K562 (cell line): ENCODE data around the gene PITRM1.

ENCODE experiments used
- CEBPG ChIP-seq, 3 experiments: fragments of 200-800 bp in 1 of 3; sonication (Bioruptor generic) in 1 of 3; sonication (generic) in 1 of 3; formaldehyde crosslinking in 1 of 3; IDR thresholded peaks in 2 of 3; conservative IDR thresholded peaks in 1 of 3; 2 replicates each; pipeline versions ENCODE4 v1.6.1 to v1.8.0; 2016 to 2022; ENCODE audit warnings: missing compliant biosample characterization in 2 of 3, missing genetic modification characterization in 2 of 3, mild to moderate bottlenecking in 1 of 3, missing genetic modification reagents in 1 of 3
- CTCF ChIP-seq, 3 experiments: IDR thresholded peaks in 2 of 3; conservative IDR thresholded peaks in 1 of 3; 2 replicates each; pipeline ENCODE4 v1.5.1; 2011 to 2012; ENCODE audit warnings: low read length in 3 of 3, mild to moderate bottlenecking in 3 of 3, control low read depth in 2 of 3, improper control_type of control experiment in 1 of 3, inconsistent platforms in 1 of 3, low read depth in 1 of 3, mixed read lengths in 1 of 3, moderate library complexity in 1 of 3; ENCODE audit not compliant: insufficient read depth in 2 of 3
- E2F1 ChIP-seq: sonication (generic); formaldehyde crosslinking; IDR thresholded peaks from 2 replicates; pipeline ENCODE4 v1.8.1; 2023; ENCODE audit warnings: mild to moderate bottlenecking, missing genetic modification reagents, moderate library complexity
- EP300 ChIP-seq: IDR thresholded peaks from 2 replicates; pipeline ENCODE4 v1.6.1; 2012; ENCODE audit warnings: low read length, improper control_type of control experiment
- MLX ChIP-seq, 2 experiments: fragments of 450-650 bp in 1 of 2; sonication (generic) in 1 of 2; formaldehyde crosslinking; conservative IDR thresholded peaks; 2 replicates each; pipeline versions ENCODE4 v1.4.0 to v1.8.1; 2020 to 2022; ENCODE audit warnings: mild to moderate bottlenecking in 1 of 2, missing genetic modification reagents in 1 of 2
- RAD51 ChIP-seq: fragments of 450-650 bp; IDR thresholded peaks from 2 replicates; pipeline ENCODE4 v1.7.1; 2016; ENCODE audit warnings: low read depth, mild to moderate bottlenecking, borderline replicate concordance
- SREBF1 ChIP-seq: fragments of 150-350 bp; IDR thresholded peaks from 2 replicates; pipeline ENCODE4 v1.6.1; 2014; ENCODE audit warnings: antibody characterized with exemption, low read depth, low read length, borderline replicate concordance

GRCh38 chr10:3213208-3213607, 40.6 kb upstream of the PITRM1 start:
- TF ChIP-seq CTCF (IDR thresholded peaks at IDR 0.05 in 2 of 3, conservative IDR thresholded peaks at IDR 0.05 in 1 of 3; ENCODE audit: insufficient read depth in 2 of 3, low read depth in 1 of 3, low read length in 3 of 3) (no peak), MLX (CRISPR knock-in tag; conservative IDR thresholded peaks at IDR 0.05) (no peak), E2F1 (no peak), SREBF1 (no peak), RAD51 (no peak), CEBPG (CRISPR knock-in tag; IDR thresholded peaks at IDR 0.05) (no peak), CEBPG (tag; conservative IDR thresholded peaks at IDR 0.05 in 1 of 2, IDR thresholded peaks at IDR 0.05 in 1 of 2) (no peak), EP300 (no peak)
